Fibroblast of lung (primary cell): ENCODE measurements around the gene CTNND2. TPM values are rescaled to one million over a fixed set of nuclear protein-coding genes. Genes with fewer than 3 reads are reported as not detected.

Source experiments
- DNase-seq, 2 donors: peaks; one replicate each; pipeline versions ENCODE4 v3.0.0 to v3.0.0-alpha.2; 2010; ENCODE audit warnings: low read depth in 2 of 2
- H2AFZ ChIP-seq: 2 replicates; pipeline ENCODE4 v1.5.1; 2012; ENCODE audit warnings: low read length, control low read depth, inconsistent platforms
- H3K27ac ChIP-seq: 2 replicates; pipeline ENCODE4 v1.5.1; 2011; ENCODE audit warnings: low read length, control low read depth; ENCODE audit not compliant: insufficient read depth
- H3K27me3 ChIP-seq: 2 replicates; pipeline ENCODE4 v1.5.1; 2011; ENCODE audit warnings: mild to moderate bottlenecking, low read length; ENCODE audit not compliant: control insufficient read depth, insufficient read depth
- H3K36me3 ChIP-seq: 2 replicates; pipeline ENCODE4 v1.5.1; 2011; ENCODE audit warnings: low read length; ENCODE audit not compliant: control insufficient read depth, insufficient read depth
- H3K4me1 ChIP-seq: 2 replicates; pipeline ENCODE4 v1.5.1; 2011; ENCODE audit warnings: low read length; ENCODE audit not compliant: control insufficient read depth, insufficient read depth; ENCODE audit errors: extremely low read depth
- H3K4me2 ChIP-seq: 2 replicates; pipeline ENCODE4 v1.5.1; 2011; ENCODE audit warnings: low read length, control low read depth; ENCODE audit not compliant: insufficient read depth; ENCODE audit errors: extremely low read depth
- H3K4me3 ChIP-seq, 4 experiments: fragments of 200-600 bp in 1 of 4; sonication (generic) in 1 of 4; replicated peaks in 1 of 4; 2 replicates each; pipeline ENCODE4 v1.5.1; 2011 to 2016; ENCODE audit warnings: low read length in 4 of 4, low read depth in 3 of 4, mild to moderate bottlenecking in 3 of 4, control low read depth in 2 of 4, inconsistent platforms in 1 of 4, mixed read lengths in 1 of 4; ENCODE audit not compliant: insufficient read depth in 1 of 4; ENCODE audit errors: control extremely low read depth in 1 of 4
- H3K79me2 ChIP-seq: 2 replicates; pipeline ENCODE4 v1.5.1; 2012; ENCODE audit warnings: mild to moderate bottlenecking, low read length, inconsistent platforms; ENCODE audit not compliant: control insufficient read depth, insufficient read depth
- H3K9ac ChIP-seq: 2 replicates; pipeline ENCODE4 v1.5.1; 2011; ENCODE audit warnings: mild to moderate bottlenecking, low read length, control low read depth; ENCODE audit not compliant: insufficient read depth
- H3K9me3 ChIP-seq: 2 replicates; pipeline ENCODE4 v1.5.1; 2012; ENCODE audit warnings: low read depth, low read length; ENCODE audit not compliant: control insufficient read depth, insufficient read depth
- H4K20me1 ChIP-seq: 2 replicates; pipeline ENCODE4 v1.5.1; 2011; ENCODE audit warnings: low read length; ENCODE audit not compliant: control insufficient read depth, insufficient read depth; ENCODE audit errors: extremely low read depth
- CTCF ChIP-seq, 2 donors: IDR thresholded peaks in 1 of 2; conservative IDR thresholded peaks in 1 of 2; 1 replicate in 1 of 2; 2 replicates in 1 of 2; pipeline ENCODE4 v1.5.1; 2011 to 2012; ENCODE audit warnings: low read length in 2 of 2, control low read depth in 1 of 2, inconsistent platforms in 1 of 2, low read depth in 1 of 2, mild to moderate bottlenecking in 1 of 2
- EZH2 ChIP-seq: IDR thresholded peaks from 2 replicates; pipeline ENCODE4 v1.5.1; 2012; ENCODE audit warnings: low read length, control low read depth, mild to moderate bottlenecking; ENCODE audit errors: missing control alignments
- polyA plus RNA-seq, 2 donors: library from polyadenylated mRNA; depleted of rRNA in 1 of 2; stranded (reverse) in 1 of 2; unstranded in 1 of 2; fragments of >200 nt; gene quantifications; 2 replicates each; pipeline ENCODE4 v1.2.1, GENCODE V29; 2011 to 2012; ENCODE audit warnings: missing spikeins in 1 of 2
- total RNA-seq: library from RNA; depleted of rRNA; stranded (reverse); fragments of >200 nt; gene quantifications from 2 replicates; pipeline ENCODE4 v1.2.1, GENCODE V29; 2014

Gene CTNND2
- total and polyA plus RNA-seq, 2 donors (not counting 1 experiment from before 2014, with no cell fraction given) = not detected

- Histone ChIP-seq H3K36me3 (no peaks in the 10 kb centered on the region), H3K4me2 (no peak overlapping the region), H3K27me3 (no peaks in the 10 kb centered on the region), H2AFZ (no peak overlapping the region), H3K79me2 (no peaks in the 10 kb centered on the region), H3K27ac (no peak overlapping the region), H3K4me3 (no peak overlapping the region), H3K4me1 (no peaks in the 10 kb centered on the region), H3K9ac (no peak overlapping the region), H3K9me3 (no peaks in the 10 kb centered on the region), H4K20me1 (no peaks in the 10 kb centered on the region)
- no peak for TF ChIP-seq EZH2
- TF ChIP-seq CTCF (conservative IDR thresholded peaks at IDR 0.05 in 1 of 2, IDR thresholded peaks at IDR 0.05 in 1 of 2; ENCODE audit: low read depth in 1 of 2, low read length in 2 of 2) = no peak
- DNase-seq = no peak
These were observed 356.5 kb downstream of the CTNND2 start for GRCh38 chr5:11547730-11548129.

DNA sequence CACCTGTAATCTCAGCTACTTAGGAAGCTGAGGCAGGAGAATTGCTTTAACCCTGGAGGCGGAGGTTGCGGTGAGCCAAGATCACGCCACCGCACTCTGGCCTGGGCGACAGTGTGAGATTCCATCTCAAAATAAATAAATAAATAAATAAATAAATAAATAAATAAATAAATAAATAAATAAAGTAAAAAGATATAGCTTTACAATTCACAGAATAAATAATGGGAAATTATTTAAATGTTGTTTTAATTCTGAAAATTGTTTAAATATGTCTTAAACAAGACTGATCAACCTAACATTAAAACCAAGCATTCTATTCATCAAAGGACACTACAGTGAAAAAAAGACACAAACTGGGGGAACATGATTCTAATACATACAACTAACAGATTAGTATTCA lies 357.1 kb downstream of the CTNND2 start:
- Histone ChIP-seq H2AFZ (no peak overlapping the region), H3K9ac (no peak overlapping the region), H4K20me1 (no peaks in the 10 kb centered on the region), H3K79me2 (no peaks in the 10 kb centered on the region), H3K36me3 (no peaks in the 10 kb centered on the region), H3K4me2 (no peak overlapping the region), H3K9me3 (no peaks in the 10 kb centered on the region), H3K27ac (no peak overlapping the region), H3K4me1 (no peaks in the 10 kb centered on the region), H3K4me3 (no peak overlapping the region), H3K27me3 (no peaks in the 10 kb centered on the region)
- DNase-seq = no peak
- TF ChIP-seq CTCF (conservative IDR thresholded peaks at IDR 0.05 in 1 of 2, IDR thresholded peaks at IDR 0.05 in 1 of 2; ENCODE audit: low read depth in 1 of 2, low read length in 2 of 2) = no peak
- TF ChIP-seq EZH2 = no peak

DNA sequence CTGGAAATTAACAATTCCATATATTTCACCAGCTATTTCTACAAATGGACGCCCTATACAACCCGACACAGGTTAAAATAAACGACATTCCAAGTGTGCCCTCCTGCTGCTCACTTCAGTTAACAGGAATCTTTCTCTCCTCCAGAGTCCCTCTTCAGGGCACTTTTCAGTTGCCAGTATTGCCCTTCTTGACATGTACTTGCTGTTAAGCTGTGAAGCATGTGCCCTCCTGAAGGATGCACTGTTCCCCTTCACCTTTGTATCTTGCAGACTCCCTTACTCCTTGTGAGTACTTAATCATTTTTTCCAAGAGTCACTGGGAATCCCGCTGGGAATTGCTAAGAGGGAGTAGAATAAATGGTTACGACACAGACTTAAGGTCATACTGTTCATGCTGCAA lies 364.1 kb downstream of the CTNND2 start:
- Histone ChIP-seq H3K4me2 (no peak overlapping the region), H3K36me3 (no peaks in the 10 kb centered on the region), H3K27ac (no peak overlapping the region), H3K27me3 (no peaks in the 10 kb centered on the region), H3K4me1 (no peaks in the 10 kb centered on the region), H3K79me2 (no peaks in the 10 kb centered on the region), H2AFZ (no peak overlapping the region), H3K9ac (no peak overlapping the region), H4K20me1 (no peaks in the 10 kb centered on the region), H3K4me3 (no peak overlapping the region), H3K9me3 (no peaks in the 10 kb centered on the region)
- DNase-seq = no peak
- TF ChIP-seq EZH2 (no peak), CTCF (conservative IDR thresholded peaks at IDR 0.05 in 1 of 2, IDR thresholded peaks at IDR 0.05 in 1 of 2; ENCODE audit: low read depth in 1 of 2, low read length in 2 of 2) (no peak)
